ENCODE measurements around the gene EIF2B2. TPM values are rescaled to one million over a fixed set of nuclear protein-coding genes. Genes with fewer than 3 reads are reported as not detected.

EIF2B2 gene
- total and polyA plus RNA-seq, 2 of the 13 experiments (the other 11 are each of a cell fraction or from before 2014, with no cell fraction given): 54.4 to 78.6 TPM

DNA sequence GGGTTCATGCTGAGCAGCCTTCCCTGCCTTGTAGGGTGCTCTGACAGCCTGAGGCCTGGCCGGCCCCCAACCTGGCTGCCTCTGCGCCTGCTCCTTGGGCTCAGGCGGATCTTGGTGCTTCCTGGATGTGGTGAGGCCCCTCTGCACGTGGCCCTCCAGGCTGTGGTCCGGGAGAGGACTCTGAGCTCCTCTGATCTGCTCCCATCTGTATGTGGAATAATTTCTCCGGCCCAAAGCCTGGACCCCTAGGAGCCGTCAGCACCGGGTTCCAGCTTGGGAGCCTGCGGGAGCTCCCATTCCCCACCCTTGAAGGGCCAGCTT lies 21.3 kb upstream of the EIF2B2 start:
- intact Hi-C loops (cut with micrococcal nuclease; ENCODE audit: unreplicated experiment): no loop called here
- Histone ChIP-seq H3K36me3 (replicated peaks in 1 of 2; ENCODE audit: control insufficient read depth in 1 of 2, insufficient read depth in 2 of 2, low read length in 2 of 2) (no peaks in the 10 kb centered on the region), H3K27me3 (ENCODE audit: control insufficient read depth in 1 of 2, insufficient read depth in 2 of 2, low read length in 2 of 2) (peaks cover 4 to 53% of the 10 kb centered on the region in 2 experiments; a peak in 4 of 5 replicates), H3K4me2 (ENCODE audit: low read depth, low read length) (no peak overlapping the region), H3K9me3 (ENCODE audit: low read length) (no peaks in the 10 kb centered on the region), H4K20me1 (ENCODE audit: insufficient read depth, low read length) (no peaks in the 10 kb centered on the region), H3K9ac (ENCODE audit: insufficient read depth, low read depth, low read length) (no peak overlapping the region), H3K4me3 (replicated peaks in 1 of 3; ENCODE audit: insufficient read depth in 1 of 3, low read depth in 2 of 3, low read length in 3 of 3) (no peak overlapping the region), H2AFZ (ENCODE audit: low read length) (no peak overlapping the region), H3K4me1 (ENCODE audit: insufficient read depth, low read length) (peaks cover 30% of the 10 kb centered on the region), H3K27ac (ENCODE audit: extremely low read length, insufficient read depth, low read length) (no peak overlapping the region), H3K79me2 (ENCODE audit: insufficient read depth, low read length) (no peaks in the 10 kb centered on the region)
- TF ChIP-seq, protein P1, sequence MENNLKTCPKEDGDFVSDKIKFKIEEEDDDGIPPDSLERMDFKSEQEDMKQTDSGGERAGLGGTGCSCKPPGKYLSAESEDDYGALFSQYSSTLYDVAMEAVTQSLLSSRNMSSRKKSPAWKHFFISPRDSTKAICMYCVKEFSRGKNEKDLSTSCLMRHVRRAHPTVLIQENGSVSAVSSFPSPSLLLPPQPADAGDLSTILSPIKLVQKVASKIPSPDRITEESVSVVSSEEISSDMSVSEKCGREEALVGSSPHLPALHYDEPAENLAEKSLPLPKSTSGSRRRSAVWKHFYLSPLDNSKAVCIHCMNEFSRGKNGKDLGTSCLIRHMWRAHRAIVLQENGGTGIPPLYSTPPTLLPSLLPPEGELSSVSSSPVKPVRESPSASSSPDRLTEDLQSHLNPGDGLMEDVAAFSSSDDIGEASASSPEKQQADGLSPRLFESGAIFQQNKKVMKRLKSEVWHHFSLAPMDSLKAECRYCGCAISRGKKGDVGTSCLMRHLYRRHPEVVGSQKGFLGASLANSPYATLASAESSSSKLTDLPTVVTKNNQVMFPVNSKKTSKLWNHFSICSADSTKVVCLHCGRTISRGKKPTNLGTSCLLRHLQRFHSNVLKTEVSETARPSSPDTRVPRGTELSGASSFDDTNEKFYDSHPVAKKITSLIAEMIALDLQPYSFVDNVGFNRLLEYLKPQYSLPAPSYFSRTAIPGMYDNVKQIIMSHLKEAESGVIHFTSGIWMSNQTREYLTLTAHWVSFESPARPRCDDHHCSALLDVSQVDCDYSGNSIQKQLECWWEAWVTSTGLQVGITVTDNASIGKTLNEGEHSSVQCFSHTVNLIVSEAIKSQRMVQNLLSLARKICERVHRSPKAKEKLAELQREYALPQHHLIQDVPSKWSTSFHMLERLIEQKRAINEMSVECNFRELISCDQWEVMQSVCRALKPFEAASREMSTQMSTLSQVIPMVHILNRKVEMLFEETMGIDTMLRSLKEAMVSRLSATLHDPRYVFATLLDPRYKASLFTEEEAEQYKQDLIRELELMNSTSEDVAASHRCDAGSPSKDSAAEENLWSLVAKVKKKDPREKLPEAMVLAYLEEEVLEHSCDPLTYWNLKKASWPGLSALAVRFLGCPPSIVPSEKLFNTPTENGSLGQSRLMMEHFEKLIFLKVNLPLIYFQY (CRISPR knock-in tag; IDR thresholded peaks at IDR 0.05; ENCODE audit: borderline replicate concordance): no peak
- TF ChIP-seq, protein P2, sequence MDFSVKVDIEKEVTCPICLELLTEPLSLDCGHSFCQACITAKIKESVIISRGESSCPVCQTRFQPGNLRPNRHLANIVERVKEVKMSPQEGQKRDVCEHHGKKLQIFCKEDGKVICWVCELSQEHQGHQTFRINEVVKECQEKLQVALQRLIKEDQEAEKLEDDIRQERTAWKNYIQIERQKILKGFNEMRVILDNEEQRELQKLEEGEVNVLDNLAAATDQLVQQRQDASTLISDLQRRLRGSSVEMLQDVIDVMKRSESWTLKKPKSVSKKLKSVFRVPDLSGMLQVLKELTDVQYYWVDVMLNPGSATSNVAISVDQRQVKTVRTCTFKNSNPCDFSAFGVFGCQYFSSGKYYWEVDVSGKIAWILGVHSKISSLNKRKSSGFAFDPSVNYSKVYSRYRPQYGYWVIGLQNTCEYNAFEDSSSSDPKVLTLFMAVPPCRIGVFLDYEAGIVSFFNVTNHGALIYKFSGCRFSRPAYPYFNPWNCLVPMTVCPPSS (IDR thresholded peaks at IDR 0.05): no peak
- no peak for TF ChIP-seq RFX5 (IDR thresholded peaks at IDR 0.05; ENCODE audit: low read depth, low read length)
- no peak for TF ChIP-seq ZSCAN25 (CRISPR knock-in tag; IDR thresholded peaks at IDR 0.05)
- in situ Hi-C loops (cut with HindIII; ENCODE audit: extremely low pct_ligation_motif_present, low pct_unique_long_range_greater_than_20kb): no loop called here
- FAIRE-seq (no peak), ATAC-seq (no peak), DNase-seq (ENCODE audit: low spot score) (no peak)
- ChIA-PET CTCF (ENCODE audit: low intra/inter-chr PET ratio, low total read pairs) (no interaction called here), POLR2A (no interaction called here)
- WGBS (ENCODE audit: low lambda C conversion rate): 66% methylated on average over 4 of the region's 9 CpGs
- BruUV-seq (replicated peaks): no TSS peak

Data from HepG2 (cell line).